H9 (cell line): ENCODE data around the gene WDR70. TPM values are rescaled to one million over a fixed set of nuclear protein-coding genes. Genes with fewer than 3 reads are reported as not detected.

Source experiments
- DNase-seq: peaks from one replicate; pipeline ENCODE4 v3.0.0-alpha.2; 2017
- H2AFZ ChIP-seq: one replicate; pipeline ENCODE4 v1.6.1; 2013; ENCODE audit warnings: mild to moderate bottlenecking, low read length, control low read depth, moderate library complexity
- H2AK5ac ChIP-seq: 2 replicates; pipeline ENCODE4 v1.6.1; 2013; ENCODE audit warnings: low read length, control low read depth, mixed read lengths; ENCODE audit not compliant: insufficient read length
- H2BK120ac ChIP-seq: one replicate; pipeline ENCODE4 v1.6.1; 2013; ENCODE audit warnings: low read depth, mild to moderate bottlenecking, low read length, control low read depth, inconsistent platforms; ENCODE audit not compliant: poor library complexity, severe bottlenecking
- H2BK12ac ChIP-seq: 2 replicates; pipeline ENCODE4 v1.6.1; 2013; ENCODE audit warnings: low read length, control low read depth, mixed read lengths, low read depth; ENCODE audit not compliant: insufficient read length
- H2BK15ac ChIP-seq: 2 replicates; pipeline ENCODE4 v1.6.1; 2013; ENCODE audit warnings: low read depth, low read length, control low read depth
- H2BK20ac ChIP-seq: one replicate; pipeline ENCODE4 v1.6.1; 2013; ENCODE audit warnings: low read depth, mild to moderate bottlenecking, low read length, control low read depth, inconsistent platforms; ENCODE audit not compliant: poor library complexity, severe bottlenecking
- H2BK5ac ChIP-seq: 2 replicates; pipeline ENCODE4 v1.6.1; 2013; ENCODE audit warnings: low read length, control low read depth, mixed read lengths; ENCODE audit not compliant: insufficient read length
- H3K14ac ChIP-seq: 2 replicates; pipeline ENCODE4 v1.6.1; 2013; ENCODE audit warnings: low read length, control low read depth; ENCODE audit not compliant: insufficient read depth
- H3K18ac ChIP-seq: 2 replicates; pipeline ENCODE4 v1.6.1; 2013; ENCODE audit warnings: low read depth, mild to moderate bottlenecking, mixed read lengths, low read length, control low read depth; ENCODE audit not compliant: insufficient read length
- H3K23ac ChIP-seq: 2 replicates; pipeline ENCODE4 v1.6.1; 2013; ENCODE audit warnings: low read length, control low read depth, mixed read lengths, low read depth; ENCODE audit not compliant: insufficient read length
- H3K23me2 ChIP-seq: 2 replicates; pipeline ENCODE4 v1.6.1; 2013; ENCODE audit warnings: low read depth, mild to moderate bottlenecking, mixed read lengths, low read length, control low read depth; ENCODE audit not compliant: insufficient read length, poor library complexity, severe bottlenecking
- H3K27ac ChIP-seq: 2 replicates; pipeline ENCODE4 v1.5.1; 2013; ENCODE audit warnings: low read length, control low read depth, mixed read lengths, low read depth; ENCODE audit not compliant: insufficient read length
- H3K27me3 ChIP-seq: 2 replicates; pipeline ENCODE4 v1.6.1; 2013; ENCODE audit warnings: low read length, control low read depth, inconsistent platforms; ENCODE audit not compliant: insufficient read depth
- H3K4ac ChIP-seq: 2 replicates; pipeline ENCODE4 v1.6.1; 2013; ENCODE audit warnings: low read depth, mild to moderate bottlenecking, control low read depth, inconsistent platforms, low read length, moderate library complexity
- H3K4me1 ChIP-seq: 2 replicates; pipeline ENCODE4 v1.6.1; 2013; ENCODE audit warnings: low read length, control low read depth, inconsistent platforms; ENCODE audit not compliant: insufficient read depth
- H3K4me2 ChIP-seq: 2 replicates; pipeline ENCODE4 v1.6.1; 2013; ENCODE audit warnings: low read length, control low read depth, mixed read lengths; ENCODE audit not compliant: insufficient read length, insufficient read depth
- H3K56ac ChIP-seq: 2 replicates; pipeline ENCODE4 v1.6.1; 2013; ENCODE audit warnings: low read depth, mild to moderate bottlenecking, mixed read lengths, low read length, control low read depth; ENCODE audit not compliant: insufficient read length
- H3K79me1 ChIP-seq: 2 replicates; pipeline ENCODE4 v1.6.1; 2013; ENCODE audit warnings: low read depth, mild to moderate bottlenecking, moderate library complexity, low read length, control low read depth, inconsistent platforms; ENCODE audit not compliant: insufficient read depth, poor library complexity, severe bottlenecking
- H3K79me2 ChIP-seq: 2 replicates; pipeline ENCODE4 v1.6.1; 2013; ENCODE audit warnings: low read length, control low read depth, inconsistent platforms; ENCODE audit not compliant: insufficient read depth
- H3K9ac ChIP-seq: 2 replicates; pipeline ENCODE4 v1.6.1; 2013; ENCODE audit warnings: low read length, control low read depth, mixed read lengths; ENCODE audit not compliant: insufficient read length; ENCODE audit errors: extremely low read depth
- H3K9me3 ChIP-seq: one replicate; pipeline ENCODE4 v1.6.1; 2013; ENCODE audit warnings: low read depth, low read length, inconsistent platforms; ENCODE audit not compliant: control insufficient read depth
- H3T11ph ChIP-seq: one replicate; pipeline ENCODE4 v1.6.1; 2013; ENCODE audit warnings: mild to moderate bottlenecking, low read length, control low read depth, inconsistent platforms
- H4K20me1 ChIP-seq: one replicate; pipeline ENCODE4 v1.6.1; 2013; ENCODE audit not compliant: control insufficient read depth, insufficient read length, insufficient read depth
- H4K5ac ChIP-seq: 2 replicates; pipeline ENCODE4 v1.6.1; 2013; ENCODE audit warnings: low read depth, mild to moderate bottlenecking, mixed read lengths, low read length, control low read depth; ENCODE audit not compliant: insufficient read length
- H4K8ac ChIP-seq: replicated peaks from 2 replicates; pipeline ENCODE4 v1.6.1; 2013; ENCODE audit warnings: low read length, control low read depth, mixed read lengths, low read depth; ENCODE audit not compliant: insufficient read length
- H4K91ac ChIP-seq: 2 replicates; pipeline ENCODE4 v1.6.1; 2013; ENCODE audit warnings: low read depth, mild to moderate bottlenecking, moderate library complexity, mixed read lengths, low read length, control low read depth; ENCODE audit not compliant: insufficient read length
- H3K27ac Mint-ChIP-seq, 3 experiments: 2 replicates in 2 of 3; 3 replicates in 1 of 3; pipeline ENCODE4 v1.8.0; 2020 to 2021; ENCODE audit warnings: mixed read lengths in 3 of 3, mild to moderate bottlenecking in 1 of 3, moderate library complexity in 1 of 3
- H3K27me3 Mint-ChIP-seq: 2 replicates; pipeline ENCODE4 v1.8.0; 2021; ENCODE audit warnings: low read depth, mild to moderate bottlenecking, moderate library complexity, mixed read lengths
- H3K36me3 Mint-ChIP-seq, 3 experiments: 2 replicates in 2 of 3; 3 replicates in 1 of 3; pipeline ENCODE4 v1.8.0; 2020 to 2021; ENCODE audit warnings: low read depth in 3 of 3, mixed read lengths in 3 of 3; ENCODE audit not compliant: insufficient read depth in 1 of 3
- H3K4me1 Mint-ChIP-seq, 2 experiments: 2 replicates each; pipeline ENCODE4 v1.8.0; 2020; ENCODE audit warnings: mixed read lengths in 2 of 2
- H3K4me3 Mint-ChIP-seq, 2 experiments: 2 replicates in 1 of 2; 3 replicates in 1 of 2; pipeline ENCODE4 v1.8.0; 2020 to 2021; ENCODE audit warnings: mild to moderate bottlenecking in 2 of 2, mixed read lengths in 2 of 2, moderate library complexity in 1 of 2
- H3K9me3 Mint-ChIP-seq, 2 experiments: 2 replicates in 1 of 2; 3 replicates in 1 of 2; pipeline ENCODE4 v1.8.0; 2020; ENCODE audit warnings: mild to moderate bottlenecking in 2 of 2, mixed read lengths in 2 of 2, moderate library complexity in 1 of 2
- CTCF ChIP-seq: fragments of 200-600 bp; sonication (generic); conservative IDR thresholded peaks from 3 replicates; pipeline ENCODE4 v1.8.0; 2021; ENCODE audit warnings: antibody characterized with exemption, mild to moderate bottlenecking
- WGBS: extraction: QIAGEN DNeasy Blood & Tissue Kit; methylation state at CpG from one replicate; pipeline ENCODE4 v1.1.7; 2013; ENCODE audit warnings: missing lambda C conversion rate, low lambda C conversion rate, mixed read lengths; ENCODE audit not compliant: insufficient read length; ENCODE audit errors: extremely low coverage; 5-methylcytosine and 5-hydroxymethylcytosine counted together
- total RNA-seq: library from RNA; stranded (reverse); gene quantifications from 2 replicates; pipeline ENCODE4 v1.2.1, GENCODE V29; 2021

The WDR70 gene
- total RNA-seq, 1 experiment from 2014 or later, result 38.1 TPM

- Histone ChIP-seq H2BK12ac (no peak overlapping the region), H2BK5ac (no peak overlapping the region), H3K23me2 (no peaks in the 10 kb centered on the region), H3T11ph (no peak overlapping the region), H3K4me1 (no peaks in the 10 kb centered on the region), H2AK5ac (no peak overlapping the region), H3K14ac (no peak overlapping the region), H3K79me2 (no peaks in the 10 kb centered on the region), H4K20me1 (no peaks in the 10 kb centered on the region), H2BK120ac (no peak overlapping the region), H3K79me1 (no peaks in the 10 kb centered on the region), H3K27ac (no peak overlapping the region), H3K9ac (no peak overlapping the region), H4K8ac (no peak overlapping the region), H2AFZ (no peak overlapping the region), H3K56ac (no peak overlapping the region), H3K9me3 (no peaks in the 10 kb centered on the region), H3K27me3 (no peaks in the 10 kb centered on the region), H2BK15ac (no peak overlapping the region), H3K4me2 (no peak overlapping the region), H4K91ac (no peak overlapping the region), H2BK20ac (no peak overlapping the region), H3K4ac (no peak overlapping the region), H3K18ac (no peak overlapping the region), H4K5ac (no peak overlapping the region), H3K23ac (no peak overlapping the region)
- Mint-ChIP-seq H3K4me3 (no peak overlapping the region), H3K27ac (no peak overlapping the region; a peak in 1 of 7 replicates), H3K4me1 (peaks cover 0 to 6% of the 10 kb centered on the region in 2 experiments; a peak in 2 of 4 replicates), H3K9me3 (no peaks in the 10 kb centered on the region; a peak in 1 of 5 replicates), H3K27me3 (no peaks in the 10 kb centered on the region), H3K36me3 (peaks cover 6 to 12% (median 6%) of the 10 kb centered on the region in 3 experiments; a peak in 4 of 7 replicates)
- TF ChIP-seq CTCF, result no peak
- no CpG with 5 or more reads among the region's 13 CpGs for WGBS
- no peak for DNase-seq
These were observed 154.0 kb downstream of the WDR70 start for GRCh38 chr5:37532976-37533740.
